Tibial artery (tissue), 4 donors: Measurements from ENCODE around the gene TMEM253.

Experiments
- DNase-seq, 2 donors: peaks; one replicate each; pipeline ENCODE4 v3.0.0-alpha.2; 2019
- H3K27ac ChIP-seq, 2 donors: fragments of 200-600 bp; sonication (generic) in 1 of 2; 1 replicate in 1 of 2; 2 replicates in 1 of 2; pipeline ENCODE4 v1.5.1; 2018 to 2019; ENCODE audit warnings: mild to moderate bottlenecking in 1 of 2
- H3K27me3 ChIP-seq, 2 donors: fragments of 200-600 bp; sonication (generic) in 1 of 2; one replicate each; pipeline versions ENCODE4 v1.5.1 to v1.6.0; 2016 to 2019
- H3K36me3 ChIP-seq, 3 donors: fragments of 200-600 bp; sonication (generic) in 2 of 3; one replicate each; pipeline ENCODE4 v1.5.1; 2016 to 2019; ENCODE audit warnings: mild to moderate bottlenecking in 2 of 3
- H3K4me1 ChIP-seq, 4 donors: fragments of 200-600 bp; sonication (generic) in 2 of 4; 1 replicate in 3 of 4; 2 replicates in 1 of 4; pipeline ENCODE4 v1.5.1; 2016 to 2019
- H3K4me3 ChIP-seq, 2 donors: fragments of 200-600 bp; sonication (generic) in 1 of 2; 1 replicate in 1 of 2; 2 replicates in 1 of 2; pipeline ENCODE4 v1.5.1; 2018 to 2019; ENCODE audit warnings: mild to moderate bottlenecking in 2 of 2
- H3K9me3 ChIP-seq, 3 donors: fragments of 200-600 bp; sonication (generic) in 1 of 3; one replicate each; pipeline ENCODE4 v1.5.1; 2016 to 2019
- CTCF ChIP-seq, 2 experiments: fragments of 200-600 bp in 1 of 2; fragments of 450-650 bp in 1 of 2; IDR thresholded peaks; one replicate each; pipeline ENCODE4 v1.5.1; 2017 to 2019; ENCODE audit warnings: antibody characterized with exemption in 2 of 2, mild to moderate bottlenecking in 1 of 2, moderate library complexity in 1 of 2
- intact Hi-C: fragments of 100-400 bp; cut with DNase I; formaldehyde crosslinking; loops from one replicate; pipeline ENCODE4 v1.15.0; 2023; ENCODE audit warnings: low total_unique reads

The TMEM253 gene

GRCh38 chr14:21056520-21057163 is 44.2 kb upstream of the TMEM253 start:
- Histone ChIP-seq H3K36me3 (no peaks in the 10 kb centered on the region), H3K9me3 (no peaks in the 10 kb centered on the region), H3K4me1 (no peaks in the 10 kb centered on the region), H3K27me3 (no peaks in the 10 kb centered on the region), H3K4me3 (no peak overlapping the region), H3K27ac (no peak overlapping the region)
- intact Hi-C loops = no loop called here
- DNase-seq = no peak
- TF ChIP-seq CTCF (IDR thresholded peaks at IDR 0.05) = no peak

GRCh38 chr14:21057803-21058675 is 42.8 kb upstream of the TMEM253 start, which contains the start of gene RNASE8:
Gene RNASE8 (plus strand): TSS chr14:21057822. CDS start chr14:21057893, 71 bp downstream.
- no peak for DNase-seq
- H3K4me1 ChIP-seq = no peaks in the 10 kb centered on the region
- intact Hi-C loops = no loop called here
- H3K27ac ChIP-seq = no peak within 1 kb of the TSS
- H3K9me3 ChIP-seq = no peaks in the 10 kb centered on the region
- no peaks in the 10 kb centered on the region for H3K27me3 ChIP-seq
- no peaks in the 10 kb centered on the region for H3K36me3 ChIP-seq
- TF ChIP-seq CTCF (IDR thresholded peaks at IDR 0.05) = no peak
- no peak within 1 kb of the TSS for H3K4me3 ChIP-seq

GRCh38 chr14:21058903-21059302 is 42.0 kb upstream of the TMEM253 start:
- Histone ChIP-seq H3K4me1 (no peaks in the 10 kb centered on the region), H3K27me3 (no peaks in the 10 kb centered on the region), H3K36me3 (no peaks in the 10 kb centered on the region), H3K4me3 (no peak overlapping the region), H3K27ac (no peak overlapping the region), H3K9me3 (no peaks in the 10 kb centered on the region)
- intact Hi-C loops = no loop called here
- DNase-seq = no peak
- TF ChIP-seq CTCF (IDR thresholded peaks at IDR 0.05) = no peak

GRCh38 chr14:21059842-21060613 is 40.8 kb upstream of the TMEM253 start:
- H3K27me3 ChIP-seq = no peaks in the 10 kb centered on the region
- H3K4me1 ChIP-seq = no peaks in the 10 kb centered on the region
- no peak for TF ChIP-seq CTCF (IDR thresholded peaks at IDR 0.05)
- H3K27ac ChIP-seq = no peak overlapping the region
- intact Hi-C loops = no loop called here
- DNase-seq = no peak
- H3K36me3 ChIP-seq = no peaks in the 10 kb centered on the region
- no peak overlapping the region for H3K4me3 ChIP-seq
- no peaks in the 10 kb centered on the region for H3K9me3 ChIP-seq

- H3K4me3 ChIP-seq = no peak overlapping the region
- intact Hi-C loops = no loop called here
- no peaks in the 10 kb centered on the region for H3K4me1 ChIP-seq
- no peaks in the 10 kb centered on the region for H3K9me3 ChIP-seq
- TF ChIP-seq CTCF (IDR thresholded peaks at IDR 0.05) = no peak
- no peak for DNase-seq
- H3K27me3 ChIP-seq = no peaks in the 10 kb centered on the region
- H3K36me3 ChIP-seq = no peaks in the 10 kb centered on the region
- no peak overlapping the region for H3K27ac ChIP-seq
These were observed 40.1 kb upstream of the TMEM253 start for GRCh38 chr14:21060614-21061346.
